ENCODE measurements around the gene CILP. TPM values are rescaled to one million over a fixed set of nuclear protein-coding genes. Genes with fewer than 3 reads are reported as not detected.
"Not testable (repeated sequence)": the region's sequence is repeated elsewhere in the genome, so short reads cannot be mapped to it uniquely, and the experiment has no call there.

Gene CILP
- total RNA-seq, 2 experiments from 2014 or later, result not detected

- H3K27me3 Mint-ChIP-seq, result no peaks in the 10 kb centered on the region
- peaks cover 8% of the 10 kb centered on the region for H3K4me1 Mint-ChIP-seq
- peaks cover 2% of the 10 kb centered on the region for H3K36me3 Mint-ChIP-seq
- peaks cover 4% of the 10 kb centered on the region for H3K9me3 Mint-ChIP-seq
- no peak overlapping the region for H3K27ac Mint-ChIP-seq
- DNase-seq, result no peak
- no peak overlapping the region for H3K4me3 Mint-ChIP-seq
Measured at GRCh38 chr15:65233696-65234095, 22.4 kb upstream of the CILP start.

- H3K9me3 Mint-ChIP-seq, result peaks cover 4% of the 10 kb centered on the region
- no peak overlapping the region for H3K27ac Mint-ChIP-seq
- peaks cover 2% of the 10 kb centered on the region for H3K36me3 Mint-ChIP-seq
- no peak for DNase-seq
- peaks cover 8% of the 10 kb centered on the region for H3K4me1 Mint-ChIP-seq
- H3K4me3 Mint-ChIP-seq, result no peak overlapping the region
- no peaks in the 10 kb centered on the region for H3K27me3 Mint-ChIP-seq
Measured at GRCh38 chr15:65232520-65232919, 21.2 kb upstream of the CILP start.

DNA sequence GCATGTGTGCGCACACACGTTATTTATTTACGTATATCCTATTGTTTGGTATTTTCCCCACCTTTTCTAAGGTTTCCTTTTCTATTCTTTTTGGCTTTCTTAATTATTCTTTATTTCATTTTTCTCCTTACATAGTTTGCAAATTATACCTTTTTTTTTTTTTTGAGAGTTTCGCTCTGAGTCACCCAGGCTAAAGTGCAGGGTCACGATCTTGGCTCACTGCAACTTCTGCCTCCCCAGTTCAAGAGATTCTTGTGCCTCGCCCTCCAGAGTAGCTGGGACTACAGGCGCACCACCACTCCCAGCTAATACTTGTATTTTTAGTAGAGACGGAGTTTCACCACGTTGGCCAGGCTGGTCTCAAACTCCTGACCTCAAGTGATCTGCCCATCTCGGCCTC lies 20.0 kb upstream of the CILP start:
- no peaks in the 10 kb centered on the region for H3K9me3 Mint-ChIP-seq
- H3K27ac Mint-ChIP-seq, result no peak overlapping the region
- DNase-seq, result no peak
- H3K27me3 Mint-ChIP-seq, result no peaks in the 10 kb centered on the region
- no peak overlapping the region for H3K4me3 Mint-ChIP-seq
- H3K4me1 Mint-ChIP-seq, result peaks cover 3% of the 10 kb centered on the region
- H3K36me3 Mint-ChIP-seq, result no peaks in the 10 kb centered on the region

- not testable (repeated sequence) for H3K4me1 Mint-ChIP-seq, H3K27ac Mint-ChIP-seq, DNase-seq, H3K36me3 Mint-ChIP-seq, H3K4me3 Mint-ChIP-seq, H3K9me3 Mint-ChIP-seq, H3K27me3 Mint-ChIP-seq
Measured at GRCh38 chr15:65226901-65227300, 15.6 kb upstream of the CILP start.

GRCh38 chr15:65226221-65226620 lies 14.9 kb upstream of the CILP start:
- Mint-ChIP-seq H3K4me3 (no peak overlapping the region), H3K36me3 (no peaks in the 10 kb centered on the region), H3K27ac (no peak overlapping the region), H3K27me3 (no peaks in the 10 kb centered on the region), H3K4me1 (peaks cover under 1% of the 10 kb centered on the region), H3K9me3 (no peaks in the 10 kb centered on the region)
- DNase-seq, result no peak

DNA sequence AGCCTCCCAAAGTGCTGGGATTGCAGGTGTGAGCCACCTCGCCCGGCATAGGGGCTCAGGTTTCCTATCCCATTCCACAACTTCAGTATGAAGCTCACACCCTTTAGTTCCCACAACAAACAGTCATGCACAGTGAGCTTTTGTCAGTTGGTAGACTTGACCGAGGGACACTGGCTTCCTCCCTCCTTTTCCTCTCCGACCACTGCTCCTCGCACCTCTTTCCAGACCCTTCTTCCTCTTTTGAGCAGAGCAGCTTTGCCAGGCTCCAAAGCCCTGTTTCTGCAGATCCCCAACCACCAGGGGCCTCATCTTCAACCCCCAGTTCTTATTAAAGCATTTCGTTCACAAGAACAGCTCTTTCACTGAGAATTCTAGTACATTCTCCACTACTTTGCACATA lies 12.7 kb upstream of the CILP start:
- H3K27ac Mint-ChIP-seq, result no peak overlapping the region
- no peak for DNase-seq
- no peaks in the 10 kb centered on the region for H3K27me3 Mint-ChIP-seq
- H3K36me3 Mint-ChIP-seq, result no peaks in the 10 kb centered on the region
- H3K4me3 Mint-ChIP-seq, result no peak overlapping the region
- no peaks in the 10 kb centered on the region for H3K9me3 Mint-ChIP-seq
- H3K4me1 Mint-ChIP-seq, result peaks cover 3% of the 10 kb centered on the region

DNA sequence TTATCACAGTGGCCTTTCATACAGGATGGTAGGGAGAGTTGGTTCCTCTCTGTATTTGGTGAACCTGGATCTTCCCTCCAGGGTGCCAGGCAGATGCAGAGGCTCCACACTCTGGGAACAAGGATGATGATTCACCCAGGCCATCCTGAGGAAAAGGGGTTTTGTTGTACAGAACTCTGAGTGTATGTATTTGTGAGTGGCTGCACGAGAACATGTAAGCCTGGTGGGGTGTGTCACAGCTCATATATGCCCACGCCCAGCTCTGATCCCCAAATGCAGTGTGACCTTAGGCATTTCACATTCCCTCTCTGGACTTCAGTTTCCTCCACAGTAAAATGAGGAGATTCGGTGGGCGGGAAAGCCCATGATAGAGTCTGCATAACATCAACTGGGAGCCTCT lies 11.6 kb upstream of the CILP start:
- Mint-ChIP-seq H3K27ac (no peak overlapping the region), H3K27me3 (no peaks in the 10 kb centered on the region), H3K4me3 (no peak overlapping the region), H3K36me3 (no peaks in the 10 kb centered on the region), H3K9me3 (no peaks in the 10 kb centered on the region), H3K4me1 (peaks cover 12% of the 10 kb centered on the region)
- no peak for DNase-seq

DNA sequence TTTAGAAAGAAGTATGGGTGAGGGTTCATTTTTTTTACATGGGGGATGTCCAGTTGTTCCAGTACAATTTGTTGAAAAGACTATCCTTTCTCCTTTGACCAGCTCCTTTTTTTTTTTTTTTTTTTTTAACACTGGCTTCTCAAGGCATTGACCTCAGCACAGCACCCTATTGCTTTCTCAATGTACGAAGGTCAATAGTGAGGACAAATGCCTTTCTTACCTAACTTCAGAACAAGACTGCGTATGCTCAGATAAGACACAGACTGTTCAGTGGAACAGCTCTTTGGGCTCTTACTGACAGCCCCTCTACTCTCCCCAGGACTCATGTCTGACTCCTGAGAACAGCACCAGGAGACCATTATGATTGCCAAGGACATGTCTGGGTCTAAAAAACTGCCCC lies 10.4 kb upstream of the CILP start:
- H3K4me1 Mint-ChIP-seq, result peaks cover 17% of the 10 kb centered on the region
- H3K27me3 Mint-ChIP-seq, result no peaks in the 10 kb centered on the region
- no peak overlapping the region for H3K4me3 Mint-ChIP-seq

DNA sequence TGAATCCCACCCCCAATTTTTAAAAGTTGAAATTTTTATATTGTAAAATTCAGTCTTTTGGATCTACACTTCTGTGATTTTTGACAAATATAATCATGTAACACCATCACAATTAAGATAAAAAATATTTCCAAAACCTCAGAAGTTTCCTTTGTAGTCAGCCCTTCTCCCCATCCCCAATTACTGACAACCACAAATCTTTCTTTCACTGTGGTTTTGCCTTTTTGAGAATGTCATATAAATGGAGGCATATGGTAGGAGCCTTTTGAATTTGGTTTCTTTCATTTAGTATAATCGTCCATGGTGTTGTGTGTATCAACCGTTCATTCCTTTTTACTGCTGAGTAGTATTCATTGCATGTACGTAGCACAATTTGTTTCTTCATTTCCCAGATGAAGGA lies 7.9 kb upstream of the CILP start:
- no peak for DNase-seq
- H3K27ac Mint-ChIP-seq, result no peak overlapping the region
- H3K27me3 Mint-ChIP-seq, result no peaks in the 10 kb centered on the region
- H3K4me3 Mint-ChIP-seq, result no peak overlapping the region
- H3K9me3 Mint-ChIP-seq, result no peaks in the 10 kb centered on the region
- no peaks in the 10 kb centered on the region for H3K36me3 Mint-ChIP-seq
- H3K4me1 Mint-ChIP-seq, result peaks cover 17% of the 10 kb centered on the region

More for the DNA sequence above, 10.4 kb upstream of the CILP start:
- Mint-ChIP-seq H3K9me3 (no peaks in the 10 kb centered on the region), H3K27ac (no peak overlapping the region), H3K36me3 (no peaks in the 10 kb centered on the region)
- no peak for DNase-seq

DNA sequence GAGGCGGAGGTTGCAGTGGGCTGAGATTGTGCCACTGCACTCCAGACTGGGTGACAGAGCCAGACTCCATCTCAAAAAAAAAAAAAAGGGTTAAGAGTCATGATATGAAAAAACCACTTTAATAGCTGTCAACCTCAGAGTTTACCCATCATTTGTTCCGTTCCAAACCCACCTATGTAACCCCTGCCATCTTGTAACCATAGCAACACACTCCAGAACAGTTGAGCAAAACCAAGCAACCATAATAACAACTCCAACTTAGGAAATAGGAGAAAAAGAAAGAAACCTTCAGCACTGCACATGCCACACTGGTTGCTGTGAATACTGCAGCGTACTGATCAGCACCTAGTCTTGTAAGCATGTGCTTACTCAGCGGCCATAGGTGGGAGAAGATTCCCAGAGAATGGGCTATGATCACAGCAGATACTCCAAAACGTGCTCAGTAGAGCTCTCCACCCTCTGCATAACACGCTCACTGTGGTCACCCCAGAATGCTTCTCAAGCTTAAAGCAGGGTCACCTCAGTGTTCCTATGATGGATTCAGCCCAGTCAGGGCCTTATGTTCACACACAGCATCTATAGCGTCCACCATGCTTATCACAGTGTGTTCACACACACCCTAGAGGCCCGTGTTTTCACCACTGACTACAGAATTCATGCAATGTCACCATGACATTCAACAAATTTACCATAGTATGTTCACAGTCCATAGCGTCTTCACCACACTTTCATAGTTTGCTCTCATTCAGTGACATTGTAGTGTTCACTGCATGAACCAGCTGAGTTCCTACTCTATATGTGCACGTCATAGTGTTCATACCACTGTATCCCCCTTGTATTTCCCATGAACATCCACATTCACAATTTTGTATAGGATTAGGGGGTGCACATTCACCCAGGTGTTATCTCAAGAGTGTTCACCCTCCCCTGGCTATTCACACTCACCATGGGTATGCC lies 6.5 kb upstream of the CILP start:
- H3K4me1 Mint-ChIP-seq, result peaks cover 17% of the 10 kb centered on the region
- H3K9me3 Mint-ChIP-seq, result no peaks in the 10 kb centered on the region
- H3K36me3 Mint-ChIP-seq, result no peaks in the 10 kb centered on the region
- DNase-seq, result peak; percentile 27
- no peaks in the 10 kb centered on the region for H3K27me3 Mint-ChIP-seq
- no peak overlapping the region for H3K4me3 Mint-ChIP-seq
- H3K27ac Mint-ChIP-seq, result peak overlapping the region; percentile 9

DNA sequence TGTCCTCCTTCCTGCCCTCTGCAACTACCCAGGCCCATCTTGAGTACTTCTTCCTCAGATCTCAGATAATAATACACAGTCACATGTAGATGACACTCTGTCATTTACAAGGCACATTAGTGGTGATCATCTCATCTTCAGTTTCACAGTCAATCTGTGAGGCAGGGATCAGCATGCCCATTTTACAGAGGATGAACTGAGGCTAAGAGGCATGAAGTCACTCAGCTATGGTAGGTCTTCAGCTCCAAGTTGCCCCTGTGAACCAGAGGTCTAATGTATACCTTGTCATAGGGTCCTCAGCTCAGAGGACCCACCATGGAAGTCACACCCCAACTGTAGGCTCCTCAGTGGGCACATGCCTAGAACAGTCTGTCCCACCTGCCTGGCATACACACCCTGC lies 4.2 kb upstream of the CILP start:
- Mint-ChIP-seq H3K27me3 (no peaks in the 10 kb centered on the region), H3K36me3 (no peaks in the 10 kb centered on the region), H3K27ac (no peak overlapping the region), H3K4me1 (peaks cover 21% of the 10 kb centered on the region), H3K9me3 (no peaks in the 10 kb centered on the region), H3K4me3 (no peak overlapping the region)
- DNase-seq, result no peak

DNA sequence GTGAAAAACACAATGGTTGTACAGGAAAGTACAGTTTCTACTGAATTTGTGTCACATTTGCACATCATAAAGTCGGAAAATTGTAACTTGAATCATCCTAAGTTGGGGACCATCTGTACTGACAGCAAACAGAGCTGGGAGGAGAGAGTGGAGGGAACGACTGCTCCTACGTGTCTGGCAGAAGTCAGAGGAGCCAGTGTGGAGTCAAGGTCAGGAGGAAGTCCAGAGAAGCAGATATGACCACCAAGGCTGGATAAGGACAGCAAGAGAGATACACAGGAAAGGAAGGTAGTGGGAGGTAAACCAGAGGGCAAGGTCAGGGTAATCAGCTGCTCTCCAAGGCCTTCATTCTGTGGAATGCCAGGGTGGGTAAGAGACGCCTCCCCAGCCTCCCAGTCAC lies 2.7 kb upstream of the CILP start:
- no peaks in the 10 kb centered on the region for H3K27me3 Mint-ChIP-seq

DNA sequence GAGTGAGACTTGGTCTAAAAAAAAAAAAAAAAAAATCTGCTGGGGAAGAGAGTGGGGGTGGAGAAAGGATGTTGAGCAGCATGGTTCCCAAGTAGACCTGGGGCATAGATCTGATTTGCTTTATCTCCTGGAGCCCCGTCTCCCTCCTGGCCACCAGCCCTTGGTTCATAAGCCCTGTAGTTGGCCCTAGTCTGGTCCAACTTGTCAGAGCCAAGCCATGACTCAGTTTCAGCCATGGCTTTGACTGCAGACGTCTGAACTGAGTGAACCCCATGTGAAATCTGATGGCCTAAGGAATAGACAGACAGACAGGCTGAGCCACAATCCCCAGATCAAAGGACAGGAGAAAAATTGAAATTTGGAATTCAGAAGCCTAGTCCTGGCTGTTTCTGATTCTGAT lies 2.0 kb upstream of the CILP start:
- no peaks in the 10 kb centered on the region for H3K27me3 Mint-ChIP-seq
- no peak for DNase-seq
- no peak overlapping the region for H3K4me3 Mint-ChIP-seq
- no peak overlapping the region for H3K27ac Mint-ChIP-seq
- H3K36me3 Mint-ChIP-seq, result no peaks in the 10 kb centered on the region
- H3K4me1 Mint-ChIP-seq, result peaks cover 12% of the 10 kb centered on the region
- H3K9me3 Mint-ChIP-seq, result no peaks in the 10 kb centered on the region

More for the DNA sequence above, 2.7 kb upstream of the CILP start:
- no peak overlapping the region for H3K27ac Mint-ChIP-seq
- H3K9me3 Mint-ChIP-seq, result no peaks in the 10 kb centered on the region
- H3K4me1 Mint-ChIP-seq, result peaks cover 18% of the 10 kb centered on the region
- no peaks in the 10 kb centered on the region for H3K36me3 Mint-ChIP-seq
- no peak for DNase-seq
- no peak overlapping the region for H3K4me3 Mint-ChIP-seq

- DNase-seq, result peak; percentile 60
Measured at GRCh38 chr15:65212097-65212496, 824 bp upstream of the CILP start.

DNA sequence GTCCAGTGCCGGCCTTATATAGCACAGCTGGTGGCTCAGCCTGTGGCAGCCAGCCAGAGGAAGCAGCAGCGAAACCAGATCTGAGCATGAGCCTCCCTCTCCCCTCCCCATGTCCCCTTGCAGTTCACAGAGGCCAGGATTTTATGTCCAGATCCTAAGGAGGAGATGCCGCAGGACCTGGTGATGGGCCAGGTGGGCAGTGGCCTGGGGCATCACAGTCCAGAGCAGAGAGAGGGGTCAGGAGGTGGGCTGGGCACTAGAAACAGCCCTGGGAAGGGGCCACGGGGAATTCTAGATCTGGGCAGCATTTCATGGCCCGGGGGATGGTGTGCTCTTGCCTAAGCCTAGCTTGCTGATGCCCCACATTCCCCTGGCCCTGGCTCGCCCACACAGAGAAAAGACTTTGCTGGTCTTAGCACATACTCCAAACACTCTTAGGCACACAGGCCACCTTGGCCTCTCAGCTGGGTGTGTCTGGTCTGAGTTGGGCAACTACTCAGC lies 259 bp upstream of the CILP start:
- DNase-seq, result no peak
- Mint-ChIP-seq H3K9me3 (no peaks in the 10 kb centered on the region), H3K36me3 (no peaks in the 10 kb centered on the region), H3K27ac (no peak overlapping the region), H3K4me3 (no peak overlapping the region), H3K4me1 (peaks cover 4% of the 10 kb centered on the region), H3K27me3 (no peaks in the 10 kb centered on the region)

More at GRCh38 chr15:65212097-65212496, 824 bp upstream of the CILP start:
- Mint-ChIP-seq H3K27me3 (no peaks in the 10 kb centered on the region), H3K36me3 (no peaks in the 10 kb centered on the region), H3K9me3 (no peaks in the 10 kb centered on the region), H3K4me3 (no peak overlapping the region), H3K4me1 (peaks cover 4% of the 10 kb centered on the region), H3K27ac (no peak overlapping the region)

Data from activated naive CD8-positive, alpha-beta T cell treated with anti-CD3 and anti-CD28 coated beads for 36 hours (primary cell).